ENCODE measurements around the gene TRIO. TPM values are rescaled to one million over a fixed set of nuclear protein-coding genes. Genes with fewer than 3 reads are reported as not detected.

Gene TRIO
- total RNA-seq, 1 experiment from 2014 or later: 136 TPM

DNA sequence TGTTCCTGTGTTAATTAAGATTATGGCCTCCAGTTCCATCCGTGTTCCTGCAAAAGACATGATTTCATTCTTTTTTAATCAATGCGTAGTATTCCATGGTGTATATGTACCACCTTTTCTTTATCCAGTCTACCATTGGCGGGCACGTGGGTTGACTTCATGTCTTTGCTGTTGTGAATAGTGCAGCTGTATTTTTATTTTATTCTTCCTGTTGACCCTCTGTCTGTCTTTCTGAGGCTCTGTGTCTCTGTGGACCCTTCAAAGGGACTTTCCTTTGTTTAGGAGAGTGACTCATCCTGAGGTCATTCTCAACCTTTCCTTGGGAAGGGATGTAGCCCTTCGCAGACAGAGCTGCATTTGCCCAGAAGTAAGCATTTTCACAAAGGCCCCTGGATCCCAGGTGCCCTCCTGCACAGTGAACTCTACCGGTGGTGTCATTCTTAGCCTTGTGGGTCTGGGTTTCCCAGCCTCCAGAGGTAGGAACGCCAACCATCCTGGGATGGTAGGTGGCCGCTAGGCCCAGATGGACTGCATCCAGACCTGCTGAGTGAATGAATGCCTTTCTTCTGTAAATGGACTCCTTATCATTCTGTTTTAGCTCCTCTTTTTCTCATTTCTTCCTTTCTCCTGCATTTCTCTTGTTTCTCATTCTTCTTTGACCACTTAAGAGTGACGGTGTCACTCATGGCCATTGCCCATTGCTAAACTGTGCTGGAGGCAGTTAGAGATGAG, 22.4 kb downstream of the TRIO start:
- H3K27me3 Mint-ChIP-seq (ENCODE audit: insufficient read depth, unreplicated experiment): no peaks in the 10 kb centered on the region
- H3K4me3 Mint-ChIP-seq (ENCODE audit: unreplicated experiment): no peak overlapping the region
- H3K4me1 Mint-ChIP-seq (ENCODE audit: insufficient read depth, unreplicated experiment): peaks cover 61% of the 10 kb centered on the region
- POLR2A ChIA-PET: interaction anchor here (0.9 to 4.6 kb wide), 5 partner anchors 9 to 20 kb away, joined by 3 to 26 read pairs (median 4); no protein-coding TSS in a partner anchor
- peak; percentile 84 for DNase-seq (ENCODE audit: unreplicated experiment)
- peaks cover 9% of the 10 kb centered on the region for H3K9me3 Mint-ChIP-seq (ENCODE audit: unreplicated experiment)
- peak overlapping the region; percentile 26 for H3K27ac Mint-ChIP-seq (ENCODE audit: low read depth, unreplicated experiment)
- intact Hi-C loops (cut with micrococcal nuclease): no loop called here
- no TSS peak for BruUV-seq (replicated peaks)
- no peaks in the 10 kb centered on the region for H3K36me3 Mint-ChIP-seq (ENCODE audit: insufficient read depth, unreplicated experiment)
- CTCF ChIA-PET: no interaction called here
- no peak for TF ChIP-seq CTCF (IDR thresholded peaks at IDR 0.05; ENCODE audit: unreplicated experiment)

DNA sequence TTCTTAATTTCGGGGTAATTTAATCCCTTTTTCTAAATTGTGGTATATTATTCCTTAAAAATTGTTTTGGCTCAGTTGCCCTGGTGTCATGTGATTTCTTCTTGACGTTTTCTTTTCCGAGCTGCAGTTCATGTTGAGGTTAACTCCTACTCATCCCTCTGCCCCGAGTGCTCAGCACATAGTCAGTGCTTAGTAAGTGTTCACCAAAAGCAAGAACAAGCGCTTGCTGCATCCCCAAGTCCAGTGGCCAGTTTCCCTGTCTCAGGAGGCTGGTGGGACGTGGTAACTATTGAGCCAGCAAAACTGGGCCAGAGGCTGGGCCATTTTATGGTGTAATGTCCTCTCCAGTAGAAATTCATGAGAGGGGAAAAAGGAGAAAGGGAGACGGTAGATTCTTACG, 23.3 kb downstream of the TRIO start:
- H3K27me3 Mint-ChIP-seq (ENCODE audit: insufficient read depth, unreplicated experiment): no peaks in the 10 kb centered on the region
- DNase-seq (ENCODE audit: unreplicated experiment): no peak
- no peaks in the 10 kb centered on the region for H3K36me3 Mint-ChIP-seq (ENCODE audit: insufficient read depth, unreplicated experiment)
- no peak overlapping the region for H3K27ac Mint-ChIP-seq (ENCODE audit: low read depth, unreplicated experiment)
- peaks cover 9% of the 10 kb centered on the region for H3K9me3 Mint-ChIP-seq (ENCODE audit: unreplicated experiment)
- no peak overlapping the region for H3K4me3 Mint-ChIP-seq (ENCODE audit: unreplicated experiment)
- CTCF ChIA-PET: no interaction called here
- BruUV-seq (replicated peaks): no TSS peak
- POLR2A ChIA-PET: interaction anchor here (1.3 to 4.6 kb wide), 2 partner anchors 10 to 13 kb away, joined by 4 to 26 read pairs; no protein-coding TSS in a partner anchor
- no peak for TF ChIP-seq CTCF (IDR thresholded peaks at IDR 0.05; ENCODE audit: unreplicated experiment)
- H3K4me1 Mint-ChIP-seq (ENCODE audit: insufficient read depth, unreplicated experiment): peaks cover 54% of the 10 kb centered on the region
- intact Hi-C loops (cut with micrococcal nuclease): no loop called here

DNA sequence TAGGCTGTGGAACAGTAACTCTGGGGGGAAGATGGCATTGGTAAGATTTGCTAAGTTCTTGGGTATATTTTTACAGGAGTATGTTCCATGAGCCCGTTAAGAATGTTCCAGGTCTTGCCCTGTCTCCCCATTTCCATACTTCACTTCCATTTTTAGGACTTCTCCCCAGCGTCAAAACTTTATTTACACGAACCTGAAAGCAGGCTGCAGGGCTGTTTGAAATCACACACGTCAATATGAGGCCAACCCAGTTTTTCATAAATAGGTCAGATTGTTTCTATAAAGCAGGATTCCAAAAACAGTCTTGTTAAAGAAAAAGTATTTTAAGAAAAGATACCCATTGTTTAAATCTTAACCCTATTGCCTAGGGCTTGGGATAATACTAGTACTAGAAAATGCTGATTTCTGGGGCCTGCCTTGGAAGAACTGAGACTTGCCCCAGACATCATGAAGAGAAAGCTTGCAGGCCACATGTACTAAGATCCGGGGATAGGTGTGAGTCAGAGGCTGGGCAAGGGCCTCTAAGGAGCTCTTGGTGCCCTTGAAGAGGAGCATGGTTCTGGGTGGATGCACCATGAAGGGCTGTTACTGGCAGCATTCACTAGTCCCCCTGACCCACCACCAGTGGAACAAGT, 24.2 kb downstream of the TRIO start:
- no peak for TF ChIP-seq CTCF (IDR thresholded peaks at IDR 0.05; ENCODE audit: unreplicated experiment)
- H3K9me3 Mint-ChIP-seq (ENCODE audit: unreplicated experiment): peaks cover 9% of the 10 kb centered on the region
- POLR2A ChIA-PET: interaction anchor here (0.7 to 4.6 kb wide), 7 partner anchors 8 to 48 kb away, joined by 3 to 26 read pairs (median 7); no protein-coding TSS in a partner anchor
- H3K27me3 Mint-ChIP-seq (ENCODE audit: insufficient read depth, unreplicated experiment): no peaks in the 10 kb centered on the region
- no peaks in the 10 kb centered on the region for H3K36me3 Mint-ChIP-seq (ENCODE audit: insufficient read depth, unreplicated experiment)
- peak overlapping the region; percentile 63 for H3K27ac Mint-ChIP-seq (ENCODE audit: low read depth, unreplicated experiment)
- H3K4me1 Mint-ChIP-seq (ENCODE audit: insufficient read depth, unreplicated experiment): peaks cover 57% of the 10 kb centered on the region
- H3K4me3 Mint-ChIP-seq (ENCODE audit: unreplicated experiment): no peak overlapping the region
- DNase-seq (ENCODE audit: unreplicated experiment): peak; percentile 65
- CTCF ChIA-PET: interaction anchor here (1.3 kb wide), 1 partner anchor 11 kb away, joined by 3 read pairs; no protein-coding TSS in a partner anchor
- intact Hi-C loops (cut with micrococcal nuclease): no loop called here
- no TSS peak for BruUV-seq (replicated peaks)

- no peaks in the 10 kb centered on the region for H3K36me3 Mint-ChIP-seq (ENCODE audit: insufficient read depth, unreplicated experiment)
- peak; percentile 44 for DNase-seq (ENCODE audit: unreplicated experiment)
- BruUV-seq (replicated peaks): no TSS peak
- intact Hi-C loops (cut with micrococcal nuclease): no loop called here
- peaks cover 9% of the 10 kb centered on the region for H3K9me3 Mint-ChIP-seq (ENCODE audit: unreplicated experiment)
- no peak for TF ChIP-seq CTCF (IDR thresholded peaks at IDR 0.05; ENCODE audit: unreplicated experiment)
- CTCF ChIA-PET: interaction anchor here (0.6 to 1.3 kb wide), 2 partner anchors 12 to 36 kb away, joined by 3 read pairs; no protein-coding TSS in a partner anchor
- H3K27me3 Mint-ChIP-seq (ENCODE audit: insufficient read depth, unreplicated experiment): no peaks in the 10 kb centered on the region
- POLR2A ChIA-PET: interaction anchor here (1.4 to 4.6 kb wide), 6 partner anchors 9 to 21 kb away, joined by 4 to 26 read pairs (median 8); no protein-coding TSS in a partner anchor
- peak overlapping the region; percentile 63 for H3K27ac Mint-ChIP-seq (ENCODE audit: low read depth, unreplicated experiment)
- peaks cover 60% of the 10 kb centered on the region for H3K4me1 Mint-ChIP-seq (ENCODE audit: insufficient read depth, unreplicated experiment)
- no peak overlapping the region for H3K4me3 Mint-ChIP-seq (ENCODE audit: unreplicated experiment)
Measured at GRCh38 chr5:14168144-14168792, 25.1 kb downstream of the TRIO start.

Measured in MCF 10A (cell line).